DMS153 treated with DMSO at 0.1 percent for 48 hours (cell line): Measurements from ENCODE around the gene PRSS53.

ENCODE experiments used
- DNase-seq: peaks from one replicate; lab custom pipeline; 2025; ENCODE audit not compliant: unreplicated experiment; lab: John Stamatoyannopoulos, UW

PRSS53 gene

GRCh38 chr16:31055613-31056012, 33.1 kb downstream of the PRSS53 start:
- DNase-seq, result no peak

- DNase-seq, result no peak
Observed at GRCh38 chr16:31052114-31052513, 36.6 kb downstream of the PRSS53 start.

DNA sequence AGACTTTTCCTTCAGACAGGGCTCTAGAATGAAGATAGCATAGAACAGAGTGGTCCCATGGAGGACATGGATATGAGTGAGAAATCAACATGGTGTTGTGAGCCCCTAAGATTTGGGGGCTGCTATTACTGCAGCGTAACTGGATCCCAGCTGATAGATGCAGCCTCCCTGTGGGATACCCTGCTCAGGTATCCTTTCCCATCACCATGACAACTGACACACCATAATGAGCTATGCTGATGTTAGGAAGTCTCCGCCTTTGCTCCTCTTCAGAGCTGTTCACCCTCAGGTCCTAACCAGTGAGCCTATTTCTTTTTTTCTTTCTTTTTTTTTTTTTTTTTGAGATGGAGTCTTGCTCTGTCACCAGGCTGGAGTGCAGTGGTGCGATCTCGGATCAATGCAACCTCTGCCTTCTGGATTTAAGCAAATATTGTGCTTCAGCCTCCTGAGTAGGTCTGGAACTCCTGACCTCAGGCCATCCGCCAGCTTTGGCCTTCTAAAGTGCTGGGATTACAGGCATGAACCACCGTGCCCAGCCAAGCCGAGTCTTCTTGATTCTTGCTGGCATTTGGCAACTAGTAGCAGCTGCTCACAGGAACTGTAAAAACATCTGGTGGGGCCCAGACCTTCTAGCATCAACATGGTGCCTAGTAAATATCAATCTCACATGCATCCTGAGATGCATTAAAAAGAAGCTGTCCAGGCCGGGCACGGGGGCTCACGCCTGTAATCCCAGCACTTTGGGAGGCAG, 38.3 kb downstream of the PRSS53 start:
- no peak for DNase-seq

DNA sequence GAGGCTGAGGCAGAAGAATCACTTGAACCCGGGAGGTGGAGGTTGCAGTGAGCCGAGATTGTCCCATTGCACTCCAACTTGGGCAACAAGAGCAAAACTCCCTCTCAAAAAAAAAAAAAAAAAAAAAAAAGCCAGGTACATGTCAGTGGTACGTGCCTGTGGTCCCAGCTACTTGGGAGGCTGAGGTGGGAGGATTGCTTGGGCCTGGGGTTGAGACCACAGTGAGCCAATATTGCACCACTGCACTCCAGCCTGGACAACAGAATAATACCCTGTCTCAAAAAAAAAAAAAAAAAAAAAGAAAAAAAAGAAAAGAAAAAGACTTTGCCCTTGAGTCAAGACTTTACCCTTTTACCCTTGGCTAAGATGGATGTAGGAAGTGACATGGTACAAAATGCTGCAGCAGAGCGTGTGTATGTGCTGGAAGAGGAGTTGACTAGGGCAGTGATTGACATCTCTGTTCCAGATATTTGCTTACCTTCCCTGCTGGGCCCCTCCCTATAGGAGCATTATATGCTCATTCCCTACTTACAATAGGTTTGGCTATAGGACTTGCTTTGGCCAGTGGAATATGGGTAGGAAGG, 44.8 kb downstream of the PRSS53 start:
- no peak for DNase-seq

DNA sequence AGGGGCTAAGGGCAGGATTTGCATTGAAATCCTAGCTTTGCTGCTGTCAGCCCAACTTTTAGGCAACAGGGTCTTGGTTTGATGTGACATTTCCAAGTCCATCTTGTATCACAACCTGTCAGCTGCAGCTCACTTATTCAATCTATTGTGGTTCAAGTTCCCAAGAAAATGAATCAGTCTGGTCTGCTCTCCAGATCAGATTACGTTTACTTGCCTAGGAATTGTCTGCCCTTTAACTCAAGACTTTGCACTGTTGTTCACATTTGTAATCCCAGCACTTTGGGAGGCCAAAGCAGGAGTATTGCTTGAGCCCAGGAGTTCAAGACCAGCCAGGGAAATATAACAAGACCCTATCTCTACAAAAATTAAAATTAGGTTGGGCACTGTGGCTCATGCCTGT, 45.4 kb downstream of the PRSS53 start:
- DNase-seq, result no peak

- DNase-seq, result no peak
Observed at GRCh38 chr16:31042866-31043265, 45.9 kb downstream of the PRSS53 start.

DNA sequence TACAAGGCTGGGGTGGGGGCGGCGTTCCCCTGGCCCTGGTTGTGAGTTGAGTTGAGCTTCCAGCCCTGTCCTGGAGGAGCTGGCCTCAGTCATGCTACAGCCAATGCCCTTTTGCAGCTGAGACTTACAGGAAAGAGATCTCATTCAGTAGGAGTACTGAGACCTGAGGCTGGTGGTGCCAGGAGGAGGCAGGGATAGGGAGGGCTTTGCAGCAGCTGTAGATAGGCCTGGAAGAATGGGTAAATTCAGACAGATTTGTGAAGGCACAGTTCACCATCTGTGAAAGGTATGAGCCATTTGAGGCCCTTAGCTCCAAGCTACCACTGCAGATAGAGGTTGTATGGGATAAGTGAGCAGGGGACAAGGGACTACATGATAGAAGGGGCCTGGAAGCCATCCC, 49.8 kb downstream of the PRSS53 start:
- no peak for DNase-seq

DNA sequence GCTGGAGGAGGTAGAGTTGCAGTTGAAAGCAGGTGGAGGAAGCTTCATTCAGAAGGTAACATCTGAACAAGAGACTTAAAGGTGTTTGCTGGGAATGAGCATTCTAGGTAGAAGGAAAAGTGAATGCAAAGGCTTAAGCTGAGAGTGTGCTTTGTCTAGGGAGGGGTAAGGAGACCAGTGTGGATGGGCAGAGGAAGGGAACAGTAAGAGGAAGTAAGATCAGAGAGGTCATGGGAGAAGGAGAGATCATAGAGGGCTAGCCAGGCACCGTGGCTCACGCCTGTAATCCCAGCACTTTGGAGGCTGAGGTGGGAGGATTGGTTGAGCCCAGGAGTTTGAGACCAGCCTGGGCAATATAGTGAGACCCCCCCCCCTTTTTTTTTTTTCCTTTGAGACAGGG, 52.1 kb downstream of the PRSS53 start:
- DNase-seq, result no peak

- DNase-seq, result peak; percentile 64
Observed at GRCh38 chr16:31033709-31034492, 54.8 kb downstream of the PRSS53 start.
